Ishikawa (cell line): Measurements from ENCODE around the gene ELMO1.

ENCODE experiments used
- CEBPB ChIP-seq: IDR thresholded peaks from 2 replicates; pipeline ENCODE4 v1.6.1; 2012
- CREB1 ChIP-seq: IDR thresholded peaks from 2 replicates; pipeline ENCODE4 v1.6.1; 2012; ENCODE audit warnings: low read depth
- EGR1 ChIP-seq: IDR thresholded peaks from 2 replicates; pipeline ENCODE4 v1.6.1; 2012
- EP300 ChIP-seq: IDR thresholded peaks from 2 replicates; pipeline ENCODE4 v1.6.1; 2012; ENCODE audit warnings: borderline replicate concordance
- FOXM1 ChIP-seq: IDR thresholded peaks from 2 replicates; pipeline ENCODE4 v1.6.1; 2012; ENCODE audit warnings: low read depth, borderline replicate concordance
- NFIC ChIP-seq: IDR thresholded peaks from 2 replicates; pipeline ENCODE4 v1.6.1; 2012
- RAD21 ChIP-seq: IDR thresholded peaks from 2 replicates; pipeline ENCODE4 v1.6.1; 2012; ENCODE audit warnings: low read depth
- REST ChIP-seq: IDR thresholded peaks from 2 replicates; pipeline ENCODE4 v1.6.1; 2012; ENCODE audit warnings: low read depth, mild to moderate bottlenecking
- TAF1 ChIP-seq: IDR thresholded peaks from 2 replicates; pipeline ENCODE4 v1.6.1; 2012; ENCODE audit warnings: low read depth, mild to moderate bottlenecking
- TCF12 ChIP-seq: IDR thresholded peaks from 2 replicates; pipeline ENCODE4 v1.6.1; 2012; ENCODE audit warnings: low read depth
- TEAD4 ChIP-seq: IDR thresholded peaks from 2 replicates; pipeline ENCODE4 v1.6.1; 2012
- USF1 ChIP-seq: IDR thresholded peaks from 2 replicates; pipeline ENCODE4 v1.6.1; 2012
- YY1 ChIP-seq: IDR thresholded peaks from 2 replicates; pipeline ENCODE4 v1.6.1; 2012; ENCODE audit warnings: low read depth
- ZBTB7A ChIP-seq: IDR thresholded peaks from 2 replicates; pipeline ENCODE4 v1.6.1; 2012; ENCODE audit warnings: low read depth

ELMO1 gene

GRCh38 chr7:37065779-37066271, 382.8 kb downstream of the ELMO1 start:
- TF ChIP-seq USF1 = no peak
- no peak for TF ChIP-seq REST
- no peak for TF ChIP-seq CEBPB
- TF ChIP-seq YY1 = no peak
- no peak for TF ChIP-seq TAF1
- no peak for TF ChIP-seq EP300
- TF ChIP-seq NFIC = no peak
- TF ChIP-seq TEAD4 = no peak
- no peak for TF ChIP-seq CREB1
- TF ChIP-seq RAD21 = no peak
- no peak for TF ChIP-seq ZBTB7A

GRCh38 chr7:37062560-37062859, 386.2 kb downstream of the ELMO1 start:
- no peak for TF ChIP-seq USF1
- no peak for TF ChIP-seq TCF12
- TF ChIP-seq REST = no peak

GRCh38 chr7:37061849-37062559, 386.7 kb downstream of the ELMO1 start:
- TF ChIP-seq REST (no peak), TEAD4 (no peak), TCF12 (no peak), TAF1 (no peak), CEBPB (no peak), EGR1 (no peak), EP300 (no peak), USF1 (no peak), CREB1 (no peak), FOXM1 (no peak), ZBTB7A (no peak), NFIC (no peak), YY1 (no peak), RAD21 (no peak)

GRCh38 chr7:37056234-37056912, 392.3 kb downstream of the ELMO1 start:
- no peak for TF ChIP-seq TCF12
- no peak for TF ChIP-seq USF1
- TF ChIP-seq ZBTB7A = no peak
- no peak for TF ChIP-seq TEAD4
